Activated CD4-positive, alpha-beta T cell treated with anti-CD3 and anti-CD28 coated beads, Interleukin-2, amount 50 U/mL, for 24 hours (primary cell): ENCODE data around the gene AHSP.
"Not testable (repeated sequence)": the region's sequence is repeated elsewhere in the genome, so short reads cannot be mapped to it uniquely, and the experiment has no call there.

Source experiments
- DNase-seq, 2 donors: peaks; one replicate each; pipeline ENCODE4 v3.0.0-alpha.2; 2020; ENCODE audit warnings: low read depth in 1 of 2, low spot score in 1 of 2

AHSP gene

DNA sequence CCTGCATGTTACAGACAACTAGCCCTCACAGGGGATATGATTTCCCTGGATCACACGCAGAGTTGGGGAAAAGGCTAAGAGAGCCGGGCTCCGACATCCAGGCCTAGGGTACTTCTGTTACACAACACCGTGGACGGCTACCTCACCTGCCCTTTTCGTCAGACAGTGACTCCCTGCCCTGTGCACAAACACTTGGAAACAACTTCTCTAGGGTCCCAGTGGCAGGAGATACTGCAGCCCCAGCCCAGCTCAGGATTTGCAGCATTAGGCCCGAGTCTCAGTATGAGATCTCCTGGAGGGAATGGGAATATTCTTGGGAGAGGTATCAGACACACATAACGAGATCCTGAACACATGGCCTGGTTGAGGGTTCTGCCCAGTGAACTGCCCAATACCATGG, 27.8 kb upstream of the AHSP start:
- no peak for DNase-seq

GRCh38 chr16:31501226-31501965, 26.3 kb upstream of the AHSP start:
- no peak for DNase-seq

- DNase-seq: no peak
These were observed 25.7 kb upstream of the AHSP start for GRCh38 chr16:31501966-31502348.

DNA sequence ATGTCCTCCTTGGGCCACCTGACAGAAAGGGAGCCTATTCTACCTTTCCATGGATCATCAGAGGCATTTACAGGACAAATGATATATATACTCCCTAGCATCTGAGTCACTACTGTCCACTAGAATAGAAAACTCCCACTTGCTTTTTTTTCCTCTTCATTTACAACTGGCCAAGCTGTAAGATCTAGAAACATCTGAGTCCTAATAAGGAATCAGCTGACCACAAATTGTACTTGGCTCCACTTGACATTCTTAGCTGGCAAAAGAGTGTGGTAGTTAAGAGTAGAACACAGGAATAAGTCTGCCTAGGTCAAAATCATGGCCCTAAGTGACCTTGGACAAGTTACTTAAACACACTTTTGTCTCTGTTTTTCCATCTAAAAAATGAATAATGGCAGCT, 24.7 kb upstream of the AHSP start:
- DNase-seq: no peak

- DNase-seq: not testable (repeated sequence)
These were observed 24.1 kb upstream of the AHSP start for GRCh38 chr16:31503555-31503954.

DNA sequence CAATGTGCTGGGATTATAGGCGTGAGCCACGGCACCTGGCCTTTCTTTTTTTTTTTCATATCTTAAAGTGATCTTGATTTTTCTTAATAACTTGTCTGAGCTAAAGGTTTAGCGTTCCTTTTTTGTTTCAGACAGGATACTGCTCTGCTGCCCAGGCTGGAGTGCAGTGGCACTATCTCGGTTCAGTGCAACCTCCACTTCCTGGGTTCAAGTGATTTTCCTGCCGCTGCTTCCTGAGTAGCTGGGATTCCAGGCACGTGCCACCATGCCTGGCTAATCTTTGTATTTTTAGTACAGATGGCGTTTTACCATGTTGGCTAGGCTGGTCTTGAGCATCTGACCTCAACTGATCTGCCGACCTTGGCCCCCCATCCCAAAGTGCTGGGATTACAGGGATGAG, 23.5 kb upstream of the AHSP start:
- no peak for DNase-seq

- DNase-seq: no peak
These were observed 22.2 kb upstream of the AHSP start for GRCh38 chr16:31505483-31505882.

GRCh38 chr16:31507617-31507928, 20.1 kb upstream of the AHSP start:
- DNase-seq: no peak

GRCh38 chr16:31507929-31508705, 19.6 kb upstream of the AHSP start, which contains the start of gene RUSF1:
Gene RUSF1, minus strand, starts transcription at chr16:31508391. Its CDS starts 18 bp downstream, at chr16:31508373.
- peak; percentile 63 to 83 for DNase-seq

GRCh38 chr16:31508706-31509195, 18.9 kb upstream of the AHSP start:
- no peak for DNase-seq

DNA sequence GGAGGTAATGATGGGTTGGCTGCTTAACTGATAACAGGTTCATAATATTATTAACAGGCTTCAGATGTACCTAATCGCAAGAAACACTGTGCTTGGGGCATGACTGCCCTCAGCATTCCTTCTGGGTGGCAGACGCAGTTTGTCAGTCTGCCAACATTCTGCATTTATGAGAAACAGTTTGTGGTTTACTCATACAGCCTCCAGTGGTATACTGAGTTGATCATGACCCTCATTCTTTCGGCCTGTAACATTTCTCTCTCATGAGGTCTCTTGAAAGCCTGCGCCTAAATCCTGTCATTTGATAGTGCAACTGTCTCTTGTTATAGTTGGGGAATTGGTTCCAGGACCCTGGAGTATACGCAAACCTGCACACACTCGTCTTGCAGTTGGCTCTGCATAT, 14.6 kb upstream of the AHSP start:
- DNase-seq: no peak

GRCh38 chr16:31513884-31514283, 13.8 kb upstream of the AHSP start:
- DNase-seq: no peak

GRCh38 chr16:31517800-31518402, 9.8 kb upstream of the AHSP start:
- no peak for DNase-seq

GRCh38 chr16:31519759-31520431, 7.8 kb upstream of the AHSP start:
- no peak for DNase-seq

DNA sequence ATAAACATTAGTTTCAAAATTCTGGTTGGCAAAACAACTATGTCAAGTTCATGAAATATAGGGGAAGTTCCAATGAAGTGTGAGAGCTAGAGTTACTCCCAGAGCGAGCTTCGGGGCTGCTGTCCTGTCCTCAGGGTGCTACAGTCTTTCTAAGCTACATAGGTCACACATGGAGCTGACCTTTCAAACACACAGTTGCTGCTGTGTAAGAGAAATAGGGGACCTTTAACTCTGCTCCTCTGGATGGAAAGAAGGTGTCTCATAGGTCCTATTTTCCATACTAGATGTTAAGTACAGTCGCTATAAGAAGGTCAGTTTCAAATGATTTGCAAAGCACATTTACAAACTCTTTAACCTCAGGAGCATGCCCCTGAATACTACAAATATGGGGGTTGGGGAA, 6.3 kb upstream of the AHSP start:
- DNase-seq: no peak

DNA sequence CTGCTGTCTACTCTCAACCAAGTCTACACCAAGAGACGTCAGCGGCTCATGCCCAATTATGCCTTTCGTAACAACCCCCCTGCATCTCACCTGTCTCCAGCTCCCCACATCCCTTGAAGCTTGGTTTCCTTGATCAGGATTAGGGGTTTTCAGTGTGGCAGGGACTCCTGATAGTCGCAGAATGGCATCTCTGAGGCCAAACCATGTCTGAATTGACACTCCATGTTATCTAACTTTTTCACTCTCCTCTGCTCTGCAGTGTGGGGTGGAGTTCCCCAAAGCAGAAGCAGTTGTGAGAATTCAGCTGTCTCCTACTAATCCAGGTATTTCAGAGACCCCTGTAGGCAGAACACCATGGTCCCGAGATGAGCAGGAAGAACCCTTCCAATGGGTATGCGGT, 5.6 kb upstream of the AHSP start:
- no peak for DNase-seq

- DNase-seq: not testable (repeated sequence)
These were observed 3.9 kb upstream of the AHSP start for GRCh38 chr16:31523768-31524167.

DNA sequence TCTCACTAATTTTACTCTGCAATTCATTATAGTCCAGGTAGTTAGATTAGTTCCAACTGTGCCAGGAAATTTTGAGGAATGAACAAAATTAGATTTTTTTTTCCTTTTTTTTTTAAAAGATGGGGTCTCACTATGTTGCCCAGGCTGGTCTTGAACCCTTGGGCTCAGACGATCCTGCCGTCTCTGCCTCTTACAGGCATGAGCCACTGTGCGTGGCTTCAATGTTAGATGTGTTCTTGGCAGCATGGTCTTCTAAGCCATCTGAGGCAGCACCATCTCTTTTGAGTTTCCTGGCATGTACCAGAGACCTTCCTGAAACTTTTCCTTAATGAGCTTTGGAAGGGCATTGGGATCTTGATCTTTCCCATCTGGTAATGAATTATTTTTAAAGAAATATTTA, 2.6 kb upstream of the AHSP start:
- DNase-seq: no peak

DNA sequence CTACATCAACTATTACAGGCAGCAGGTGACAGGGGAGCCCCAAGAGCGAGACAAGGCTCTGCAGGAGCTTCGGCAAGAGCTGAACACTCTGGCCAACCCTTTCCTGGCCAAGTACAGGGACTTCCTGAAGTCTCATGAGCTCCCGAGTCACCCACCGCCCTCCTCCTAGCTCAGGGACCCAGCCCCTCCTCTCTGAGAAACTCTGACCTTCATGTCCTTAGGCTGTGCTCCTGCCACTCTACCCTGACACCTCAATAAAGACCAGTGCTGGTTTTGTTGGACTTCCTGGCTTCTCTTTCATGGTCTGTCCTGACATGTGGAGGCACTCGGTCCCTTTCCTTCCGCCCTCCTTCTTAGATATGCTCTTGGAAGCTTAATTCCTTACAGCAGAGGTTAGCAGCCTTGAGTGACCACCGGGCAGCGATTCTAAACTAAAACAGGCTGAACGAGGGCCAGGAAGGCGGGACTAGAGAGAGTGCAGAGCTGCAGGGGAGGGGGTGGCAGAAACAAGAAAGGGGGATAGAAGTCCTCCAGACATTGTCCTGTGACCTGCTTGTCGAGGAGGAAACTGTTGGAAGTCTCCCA, 915 bp downstream of the AHSP start:
- no peak for DNase-seq

DNA sequence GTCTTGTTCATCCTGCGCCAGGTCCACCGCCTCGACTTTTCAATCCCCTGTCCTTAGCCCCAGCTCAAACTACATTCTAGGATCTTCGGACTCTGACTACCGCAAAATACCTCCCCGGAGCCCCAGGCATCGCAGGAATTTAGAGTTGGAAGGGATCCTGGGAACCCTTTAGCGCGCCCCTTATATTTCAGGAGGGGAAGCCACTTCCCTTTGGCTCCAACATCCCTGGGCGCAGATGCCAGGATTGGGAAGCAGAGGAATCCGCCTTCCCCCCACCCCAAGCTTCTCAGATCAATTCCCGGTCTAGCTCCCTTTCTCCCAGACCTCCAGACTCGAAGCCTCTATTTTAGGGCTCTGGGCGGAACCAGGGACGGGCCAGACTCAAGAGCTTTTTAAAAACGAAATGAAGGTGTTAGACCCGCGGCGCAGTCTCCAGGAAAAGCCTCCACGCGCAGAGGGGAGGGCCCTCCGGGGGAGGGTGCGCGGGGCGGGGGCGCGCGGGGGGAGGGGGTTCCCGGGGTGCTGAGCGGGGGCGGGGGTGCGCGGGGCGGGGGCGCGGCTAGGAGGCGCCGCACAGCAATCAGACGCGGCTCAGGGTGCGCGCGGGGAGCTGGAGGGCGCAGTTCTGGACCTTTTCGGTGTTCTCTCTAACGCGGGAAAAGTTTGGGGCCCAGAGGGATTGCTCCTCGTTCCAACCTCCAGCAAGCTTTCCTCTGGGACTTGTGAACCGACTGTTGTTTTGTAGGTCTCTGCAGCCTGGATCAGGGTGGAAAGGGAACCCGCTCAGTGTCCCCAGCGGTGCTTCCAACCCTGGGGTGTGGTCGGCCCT, 1.6 kb downstream of the AHSP start:
- no peak for DNase-seq
